Ovary (tissue), 9 donors: Measurements from ENCODE around the gene ERICH4. TPM values are rescaled to one million over a fixed set of nuclear protein-coding genes. Genes with fewer than 3 reads are reported as not detected.
"Not testable (repeated sequence)": the region's sequence is repeated elsewhere in the genome, so short reads cannot be mapped to it uniquely, and the experiment has no call there.

Source experiments
- DNase-seq, 5 donors: peaks; one replicate each; pipeline ENCODE4 v3.0.0-alpha.2; 2019 to 2020
- H3K27ac ChIP-seq, 2 donors: fragments of 200-600 bp; one replicate each; pipeline versions ENCODE4 v1.5.1 to v1.8.0; 2019 to 2022
- H3K27me3 ChIP-seq: fragments of 200-600 bp; one replicate; pipeline ENCODE4 v1.8.0; 2022
- H3K36me3 ChIP-seq: fragments of 200-600 bp; sonication (generic); one replicate; pipeline ENCODE4 v1.5.1; 2019
- H3K4me1 ChIP-seq: one replicate; pipeline ENCODE4 v1.8.1; 2013; ENCODE audit warnings: mild to moderate bottlenecking, moderate library complexity; ENCODE audit not compliant: insufficient read depth
- H3K4me3 ChIP-seq: fragments of 200-600 bp; sonication (generic); one replicate; pipeline ENCODE4 v1.5.1; 2017
- H3K9me3 ChIP-seq, 2 donors: fragments of 200-600 bp in 1 of 2; sonication (generic) in 1 of 2; one replicate each; pipeline versions ENCODE4 v1.5.1 to v1.8.1; 2013 to 2019; ENCODE audit warnings: mild to moderate bottlenecking in 1 of 2, moderate library complexity in 1 of 2
- EP300 ChIP-seq: sonication (generic); formaldehyde crosslinking; IDR thresholded peaks from one replicate; pipeline ENCODE4 v1.6.1; 2017; ENCODE audit warnings: antibody characterized with exemption
- POLR2A ChIP-seq: fragments of 450-650 bp; IDR thresholded peaks from one replicate; pipeline ENCODE4 v1.6.1; 2017; ENCODE audit warnings: antibody characterized with exemption, mild to moderate bottlenecking, moderate library complexity
- WGBS, 3 donors: extraction: QIAGEN DNeasy Blood & Tissue Kit in 1 of 3; methylation state at CpG; one replicate each; pipeline versions ENCODE4 v1.1.5 to v1.1.7; 2013 to 2017; 5-methylcytosine and 5-hydroxymethylcytosine counted together
- intact Hi-C, 4 donors: fragments of 100-400 bp; cut with DNase I; formaldehyde crosslinking; loops; one replicate each; pipeline versions ENCODE4 v1.11.0 to v1.15.1; 2022 to 2023
- polyA plus RNA-seq, 2 donors: library from polyadenylated mRNA; stranded (reverse); fragments of 200-250 nt in 1 of 2; fragments of 350-450 nt in 1 of 2; fragmentation: Illumina TruSeq in 1 of 2; extraction: RNeasy Lipid Tissue Mini Kit (QIAGEN cat#74804) in 1 of 2; gene quantifications; one replicate each; pipeline ENCODE4 v1.2.3, GENCODE V29; 2013 to 2014
- total RNA-seq, 7 donors: library from RNA; depleted of rRNA in 2 of 7; stranded (reverse); fragments of >200 nt in 2 of 7; fragmentation: NEBNext Ultra II Directional in 3 of 7; extraction: Animal tissue kit (Norgen Biotek cat#: 25700) in 3 of 7; gene quantifications; one replicate each; pipeline versions ENCODE4 v1.1.0 to v1.2.4, GENCODE V29; 2016 to 2023
- TF ChIP-seq, protein P1 (sequence below), 3 donors: fragments of 450-650 bp in 2 of 3; fragments of 200-600 bp in 1 of 3; IDR thresholded peaks; one replicate each; pipeline versions ENCODE4 v1.5.1 to v1.8.0; 2016 to 2022; ENCODE audit warnings: antibody characterized with exemption in 3 of 3, mild to moderate bottlenecking in 1 of 3
- donor health status: DM: no; HTN: no; CAD: no; lungs with moderate emphysema.
- donor health status: DM: no; HTN: no; CAD: no.
- donor health status: Bipolar disorder and iron deficiency.
- donor health status: DM: yes; HTN: yes; CAD: no.
- donor health status: DM: no; HTN: no; CAD: no.
- donor health status: DM: yes; HTN: yes; CAD: no.

ERICH4 gene
- total and polyA plus RNA-seq, 9 donors: not detected

DNA sequence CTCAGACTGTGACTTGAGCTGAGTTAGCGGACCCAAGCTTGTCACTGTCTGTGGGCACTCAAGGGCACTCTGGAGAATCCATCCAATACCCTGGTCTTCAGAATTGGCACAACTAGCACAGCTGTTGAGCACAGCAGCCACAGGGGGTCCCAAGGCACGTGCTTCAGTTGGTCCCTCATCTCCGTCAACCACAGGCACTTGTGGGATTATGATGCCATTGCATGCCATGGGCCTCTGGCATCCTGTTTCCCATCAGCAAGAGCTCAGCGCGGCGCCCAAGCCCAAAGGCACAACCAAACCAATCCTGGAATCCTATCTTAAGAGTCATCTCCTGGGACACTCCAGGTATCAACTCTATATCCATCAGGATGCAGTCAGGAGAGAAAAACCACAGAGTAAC lies 12.0 kb upstream of the ERICH4 start:
- Histone ChIP-seq H3K36me3 (no peaks in the 10 kb centered on the region), H3K27ac (no peak overlapping the region), H3K27me3 (no peaks in the 10 kb centered on the region), H3K4me3 (no peak overlapping the region), H3K4me1 (peaks cover 6% of the 10 kb centered on the region), H3K9me3 (no peaks in the 10 kb centered on the region)
- 71 to 93% (median 92%) methylated on average over 6 of the region's 6 CpGs for WGBS, 3 donors
- TF ChIP-seq EP300: no peak
- TF ChIP-seq, protein P1, sequence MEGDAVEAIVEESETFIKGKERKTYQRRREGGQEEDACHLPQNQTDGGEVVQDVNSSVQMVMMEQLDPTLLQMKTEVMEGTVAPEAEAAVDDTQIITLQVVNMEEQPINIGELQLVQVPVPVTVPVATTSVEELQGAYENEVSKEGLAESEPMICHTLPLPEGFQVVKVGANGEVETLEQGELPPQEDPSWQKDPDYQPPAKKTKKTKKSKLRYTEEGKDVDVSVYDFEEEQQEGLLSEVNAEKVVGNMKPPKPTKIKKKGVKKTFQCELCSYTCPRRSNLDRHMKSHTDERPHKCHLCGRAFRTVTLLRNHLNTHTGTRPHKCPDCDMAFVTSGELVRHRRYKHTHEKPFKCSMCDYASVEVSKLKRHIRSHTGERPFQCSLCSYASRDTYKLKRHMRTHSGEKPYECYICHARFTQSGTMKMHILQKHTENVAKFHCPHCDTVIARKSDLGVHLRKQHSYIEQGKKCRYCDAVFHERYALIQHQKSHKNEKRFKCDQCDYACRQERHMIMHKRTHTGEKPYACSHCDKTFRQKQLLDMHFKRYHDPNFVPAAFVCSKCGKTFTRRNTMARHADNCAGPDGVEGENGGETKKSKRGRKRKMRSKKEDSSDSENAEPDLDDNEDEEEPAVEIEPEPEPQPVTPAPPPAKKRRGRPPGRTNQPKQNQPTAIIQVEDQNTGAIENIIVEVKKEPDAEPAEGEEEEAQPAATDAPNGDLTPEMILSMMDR (IDR thresholded peaks at IDR 0.05): no peak
- DNase-seq: no peak
- intact Hi-C loops: loop anchor here in 1 of 4 donors (10.0 kb wide), 1 partner anchor 106 kb away; no protein-coding TSS in a partner anchor

DNA sequence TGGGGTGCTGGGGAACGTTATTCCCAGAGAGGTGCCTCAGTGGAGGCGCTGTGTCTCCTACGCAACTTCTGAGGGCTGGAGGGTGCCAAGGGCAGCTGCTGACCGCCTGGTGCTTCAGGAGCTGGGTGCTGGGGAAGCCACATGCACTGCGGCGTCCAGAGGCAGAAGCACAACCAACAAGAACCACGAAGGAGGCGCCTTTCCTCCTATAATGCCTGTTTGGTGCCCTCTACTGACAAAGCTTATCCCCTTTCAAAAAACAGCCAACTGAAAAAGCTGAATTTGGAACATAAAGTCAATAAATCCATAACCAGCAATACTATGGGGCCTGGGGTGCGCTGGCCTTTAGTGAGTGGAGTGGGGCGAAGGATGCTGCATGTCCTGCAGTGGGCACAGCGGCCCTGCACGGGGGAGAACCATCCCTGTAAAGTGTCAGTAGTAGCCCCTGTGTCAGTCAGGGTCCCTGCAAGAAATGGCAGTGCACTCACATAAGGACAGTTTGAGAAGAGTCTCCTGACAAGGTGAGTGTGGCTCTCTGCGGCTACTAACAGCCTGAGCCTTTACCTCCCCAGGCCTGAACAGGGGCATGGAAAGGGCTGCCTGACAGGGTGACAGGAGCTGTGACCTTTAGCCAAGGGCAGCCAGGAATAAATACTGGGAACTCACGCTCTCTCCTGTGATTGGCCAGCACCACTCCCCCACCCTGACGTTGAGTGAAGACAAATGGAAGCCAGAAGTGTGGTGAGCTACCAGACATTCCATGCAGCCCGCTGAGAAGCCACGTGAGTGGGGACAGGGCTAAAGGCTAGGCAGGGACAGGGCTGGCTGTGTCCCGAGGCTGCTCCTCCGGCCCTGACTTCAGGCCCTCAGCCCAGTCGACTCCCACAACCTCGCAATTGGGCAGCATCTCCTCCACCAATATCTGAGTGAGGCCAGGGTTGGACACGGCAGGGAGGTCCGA lies 11.2 kb upstream of the ERICH4 start:
- Histone ChIP-seq H3K4me1 (peaks cover 4% of the 10 kb centered on the region), H3K27me3 (no peaks in the 10 kb centered on the region), H3K27ac (no peak overlapping the region), H3K36me3 (no peaks in the 10 kb centered on the region), H3K9me3 (no peaks in the 10 kb centered on the region), H3K4me3 (no peak overlapping the region)
- 56 to 63% (median 62%) methylated on average over 23 of the region's 23 CpGs for WGBS, 3 donors
- no peak for DNase-seq
- intact Hi-C loops: loop anchor here in 1 of 4 donors (10.0 kb wide), 1 partner anchor 107 kb away; no protein-coding TSS in a partner anchor
- TF ChIP-seq EP300 (no peak), POLR2A (no peak)
- TF ChIP-seq, protein P1 (IDR thresholded peaks at IDR 0.05): no peak

DNA sequence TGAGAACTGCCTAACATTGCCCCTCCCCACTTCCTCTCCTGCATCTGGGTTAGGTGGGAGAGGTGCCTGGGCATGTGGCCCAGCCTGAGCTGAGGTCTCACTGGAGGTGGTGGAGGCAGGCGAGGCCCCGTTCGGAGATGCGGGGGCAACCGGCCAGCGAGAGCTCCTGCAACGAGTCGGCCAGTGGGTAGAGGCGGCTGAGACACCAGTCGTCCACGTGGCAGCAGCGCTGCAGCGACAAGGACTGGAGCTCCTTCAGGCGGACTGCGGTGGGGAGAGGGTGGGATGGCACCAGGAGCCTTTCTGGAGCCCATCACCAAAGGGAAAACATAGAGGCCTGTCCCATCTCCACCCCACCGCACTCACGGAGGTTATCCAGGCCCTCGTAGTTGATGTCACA lies 9.8 kb upstream of the ERICH4 start:
- 82 to 91% (median 85%) methylated on average over 18 of the region's 18 CpGs for WGBS, 3 donors
- no peaks in the 10 kb centered on the region for H3K9me3 ChIP-seq
- DNase-seq: no peak
- no peaks in the 10 kb centered on the region for H3K36me3 ChIP-seq
- H3K27ac ChIP-seq: no peak overlapping the region
- H3K4me1 ChIP-seq: no peaks in the 10 kb centered on the region
- H3K4me3 ChIP-seq: no peak overlapping the region
- no peaks in the 10 kb centered on the region for H3K27me3 ChIP-seq
- TF ChIP-seq, protein P1 (IDR thresholded peaks at IDR 0.05): no peak
- no peak for TF ChIP-seq EP300
- intact Hi-C loops: loop anchor here in 1 of 4 donors (10.0 kb wide), 1 partner anchor 108 kb away; no protein-coding TSS in a partner anchor

DNA sequence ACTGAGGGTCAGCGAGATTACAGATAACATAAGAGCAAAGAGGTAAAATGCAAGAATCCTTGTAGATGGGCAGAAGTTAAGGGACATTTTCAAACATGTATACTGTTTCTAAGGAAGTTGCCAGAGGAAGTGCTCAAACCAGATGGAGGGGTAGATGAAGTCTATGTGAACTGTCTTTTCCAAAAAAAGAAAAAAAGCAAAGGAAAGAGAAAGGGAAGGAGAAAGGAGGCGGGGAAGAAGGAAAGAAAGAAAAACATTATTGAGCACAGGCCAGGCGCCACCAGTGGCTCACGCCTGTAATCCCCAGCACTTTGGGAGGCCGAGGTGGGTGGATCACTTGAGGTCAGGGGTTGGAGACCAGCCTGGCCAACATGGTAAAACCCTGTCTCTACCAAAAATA lies 8.5 kb upstream of the ERICH4 start:
- Histone ChIP-seq H3K36me3 (no peaks in the 10 kb centered on the region), H3K4me1 (no peaks in the 10 kb centered on the region), H3K27me3 (no peaks in the 10 kb centered on the region), H3K9me3 (no peaks in the 10 kb centered on the region), H3K4me3 (no peak overlapping the region), H3K27ac (no peak overlapping the region)
- WGBS, 3 donors: 76 to 85% (median 83%) methylated on average over 5 of the region's 5 CpGs
- intact Hi-C loops: loop anchor here in 1 of 4 donors (10.0 kb wide), 1 partner anchor 110 kb away; no protein-coding TSS in a partner anchor
- TF ChIP-seq POLR2A (no peak), EP300 (no peak)
- TF ChIP-seq, protein P1 (IDR thresholded peaks at IDR 0.05): no peak
- no peak for DNase-seq

DNA sequence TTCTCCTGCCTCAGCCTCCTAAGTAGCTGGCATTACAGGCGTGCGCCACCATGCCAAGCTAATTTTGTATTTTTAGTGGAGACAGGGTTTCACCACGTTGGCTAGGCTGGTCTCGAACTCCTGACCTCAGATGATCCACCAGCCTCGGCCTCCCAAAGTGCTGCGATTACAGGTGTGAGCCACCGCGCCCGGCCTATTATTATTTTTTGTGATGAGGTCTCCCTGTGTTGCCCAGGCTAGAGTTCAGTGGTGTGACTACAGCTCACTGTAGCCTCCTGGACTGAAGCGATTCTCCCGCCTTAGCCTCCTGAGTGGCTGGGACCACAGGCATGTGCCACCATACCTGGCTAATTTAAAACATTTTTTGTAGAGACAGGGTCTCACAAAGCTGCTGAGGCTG lies 7.6 kb upstream of the ERICH4 start:
- not testable (repeated sequence) for DNase-seq, H3K9me3 ChIP-seq, H3K36me3 ChIP-seq, H3K4me3 ChIP-seq, H3K27me3 ChIP-seq, H3K4me1 ChIP-seq, H3K27ac ChIP-seq
- intact Hi-C loops: loop anchor here in 1 of 4 donors (10.0 kb wide), 1 partner anchor 111 kb away; no protein-coding TSS in a partner anchor
- 94 to 95% (median 95%) methylated on average over 11 of the region's 11 CpGs for WGBS, 3 donors
